ENCODE data around the gene CDH7.

GRCh38 chr18:65755616-65756015 lies 4.8 kb downstream of the CDH7 start:
- TF ChIP-seq EP300 (IDR thresholded peaks at IDR 0.05) (no peak), CTCF (IDR thresholded peaks at IDR 0.05) (no peak), POLR2A (IDR thresholded peaks at IDR 0.05) (no peak), POLR2AphosphoS5 (IDR thresholded peaks at IDR 0.05) (no peak)

Measured in gastroesophageal sphincter (tissue), 3 donors.